Stimulated activated CD4-positive, alpha-beta T cell treated with anti-CD3 and anti-CD28 coated beads, TNF-alpha, amount 100 ng/mL, for 48 hours (primary cell): ENCODE data around the gene NRDC.
A peak's percentile ranks its signal among the peaks of the same experiment; 100 is the strongest.
"Not testable (repeated sequence)": the region's sequence is repeated elsewhere in the genome, so short reads cannot be mapped to it uniquely, and the experiment has no call there.

Experiments
- DNase-seq, 3 donors: peaks; one replicate each; pipeline ENCODE4 v3.0.0-alpha.2; 2020; ENCODE audit warnings: low read depth in 3 of 3

Gene NRDC

GRCh38 chr1:51843948-51844347, 34.6 kb downstream of the NRDC start:
- peak; percentile 4 to 20 (median 4) for DNase-seq

- no peak for DNase-seq
Observed at GRCh38 chr1:51842261-51842660, 36.3 kb downstream of the NRDC start.

- no peak for DNase-seq
Observed at GRCh38 chr1:51840743-51841461, 37.6 kb downstream of the NRDC start.

- no peak for DNase-seq
Observed at GRCh38 chr1:51840182-51840581, 38.3 kb downstream of the NRDC start.

- DNase-seq, result no peak
Observed at GRCh38 chr1:51839094-51839493, 39.4 kb downstream of the NRDC start.

- no peak for DNase-seq
Observed at GRCh38 chr1:51837243-51837642, 41.3 kb downstream of the NRDC start.

GRCh38 chr1:51833700-51834099, 44.8 kb downstream of the NRDC start:
- DNase-seq, result no peak

GRCh38 chr1:51829058-51829457, 49.5 kb downstream of the NRDC start:
- DNase-seq, result no peak

- no peak for DNase-seq
Observed at GRCh38 chr1:51819810-51820209, 58.7 kb downstream of the NRDC start.

GRCh38 chr1:51819021-51819420, 59.5 kb downstream of the NRDC start:
- DNase-seq, result not testable (repeated sequence)

GRCh38 chr1:51818487-51818886, 60.0 kb downstream of the NRDC start:
- DNase-seq, result no peak

GRCh38 chr1:51814513-51814912, 64.0 kb downstream of the NRDC start:
- DNase-seq, result no peak

GRCh38 chr1:51799372-51799771, 79.2 kb downstream of the NRDC start:
- no peak for DNase-seq

- DNase-seq, result no peak
Observed at GRCh38 chr1:51794868-51795267, 83.7 kb downstream of the NRDC start.

- DNase-seq, result no peak
Observed at GRCh38 chr1:51794260-51794659, 84.3 kb downstream of the NRDC start.

GRCh38 chr1:51792864-51793263, 85.7 kb downstream of the NRDC start:
- DNase-seq, result no peak

- DNase-seq, result no peak
Observed at GRCh38 chr1:51791888-51792287, 86.6 kb downstream of the NRDC start.

GRCh38 chr1:51790385-51790784, 88.1 kb downstream of the NRDC start:
- DNase-seq, result no peak

- DNase-seq, result no peak
Observed at GRCh38 chr1:51789342-51789741, 89.2 kb downstream of the NRDC start.

- DNase-seq, result no peak
Observed at GRCh38 chr1:51788938-51789337, 89.6 kb downstream of the NRDC start.

- DNase-seq, result no peak
Observed at GRCh38 chr1:51784997-51785421, 93.5 kb downstream of the NRDC start.

- DNase-seq, result no peak
Observed at GRCh38 chr1:51780927-51781326, 97.6 kb downstream of the NRDC start.

GRCh38 chr1:51776408-51776807, 102.1 kb downstream of the NRDC start:
- no peak for DNase-seq

GRCh38 chr1:51768971-51769588, 109.4 kb downstream of the NRDC start:
- peak in 1 of 3 donors; percentile 4 for DNase-seq
